T47D (cell line): ENCODE data around the gene ALDH1A2.

Experiments used
- DNase-seq, 2 experiments: peaks; one replicate each; pipeline versions ENCODE4 v3.0.0 to v3.0.0-alpha.2; 2011 to 2012; ENCODE audit warnings: low read depth in 1 of 2, low spot score in 1 of 2
- JUND ChIP-seq: IDR thresholded peaks from 2 replicates; pipeline ENCODE4 v1.6.1; 2012; ENCODE audit warnings: low read depth
- in situ Hi-C: cut with HindIII; loops from 2 replicates; pipeline ENCODE4 v1.10.0; 2016; ENCODE audit warnings: low sequenced_read_pairs, low pct_unique_long_range_greater_than_20kb

Gene ALDH1A2

GRCh38 chr15:57927091-57927631 is 138.3 kb downstream of the ALDH1A2 start:
- TF ChIP-seq JUND, result no peak
- no peak for DNase-seq
- in situ Hi-C loops, result no loop called here

- TF ChIP-seq JUND, result no peak
- no peak for DNase-seq
- in situ Hi-C loops, result no loop called here
These were observed 139.9 kb downstream of the ALDH1A2 start for GRCh38 chr15:57925650-57926049.

GRCh38 chr15:57924598-57924997 is 140.9 kb downstream of the ALDH1A2 start:
- no peak for TF ChIP-seq JUND
- in situ Hi-C loops, result no loop called here

GRCh38 chr15:57923750-57924149 is 141.8 kb downstream of the ALDH1A2 start:
- TF ChIP-seq JUND, result no peak
- DNase-seq, result no peak
- in situ Hi-C loops, result no loop called here

More at GRCh38 chr15:57924598-57924997, 140.9 kb downstream of the ALDH1A2 start:
- no peak for DNase-seq

GRCh38 chr15:57923306-57923705 is 142.2 kb downstream of the ALDH1A2 start:
- in situ Hi-C loops, result no loop called here

GRCh38 chr15:57922776-57923175 is 142.7 kb downstream of the ALDH1A2 start:
- in situ Hi-C loops, result no loop called here
- no peak for TF ChIP-seq JUND
- DNase-seq, result no peak

More at GRCh38 chr15:57923306-57923705, 142.2 kb downstream of the ALDH1A2 start:
- no peak for DNase-seq
- TF ChIP-seq JUND, result no peak

GRCh38 chr15:57921371-57921770 is 144.1 kb downstream of the ALDH1A2 start:
- no peak for DNase-seq
- no peak for TF ChIP-seq JUND

GRCh38 chr15:57920911-57921310 is 144.6 kb downstream of the ALDH1A2 start:
- TF ChIP-seq JUND, result no peak
- in situ Hi-C loops, result no loop called here
- no peak for DNase-seq

More at GRCh38 chr15:57921371-57921770, 144.1 kb downstream of the ALDH1A2 start:
- in situ Hi-C loops, result no loop called here

GRCh38 chr15:57919754-57920153 is 145.8 kb downstream of the ALDH1A2 start:
- TF ChIP-seq JUND, result no peak
- no peak for DNase-seq
- in situ Hi-C loops, result no loop called here

GRCh38 chr15:57917998-57918397 is 147.5 kb downstream of the ALDH1A2 start:
- no peak for TF ChIP-seq JUND
- in situ Hi-C loops, result no loop called here
- DNase-seq, result no peak

- DNase-seq, result no peak
- in situ Hi-C loops, result no loop called here
- TF ChIP-seq JUND, result no peak
These were observed 148.8 kb downstream of the ALDH1A2 start for GRCh38 chr15:57916695-57917094.

GRCh38 chr15:57915827-57916531 is 149.5 kb downstream of the ALDH1A2 start:
- TF ChIP-seq JUND, result no peak
- in situ Hi-C loops, result no loop called here
- DNase-seq, result no peak

- DNase-seq, result peak in 1 of 2 experiments; percentile 6
- in situ Hi-C loops, result no loop called here
- TF ChIP-seq JUND, result no peak
These were observed 151.0 kb downstream of the ALDH1A2 start for GRCh38 chr15:57914350-57915055.
